ENCODE data around the gene C17orf100.

Gene C17orf100

GRCh38 chr17:6651354-6651918, at the start of gene C17orf100, which contains the start of gene MED31:
C17orf100 (plus strand) TSS chr17:6651762; CDS start chr17:6651914, 152 bp downstream.
MED31 (minus strand) TSS chr17:6651605; CDS start chr17:6651528, 77 bp downstream.
- peak; percentile 90 to 91 for DNase-seq (ENCODE audit: low read depth in 1 of 2, low spot score in 1 of 2)

DNA sequence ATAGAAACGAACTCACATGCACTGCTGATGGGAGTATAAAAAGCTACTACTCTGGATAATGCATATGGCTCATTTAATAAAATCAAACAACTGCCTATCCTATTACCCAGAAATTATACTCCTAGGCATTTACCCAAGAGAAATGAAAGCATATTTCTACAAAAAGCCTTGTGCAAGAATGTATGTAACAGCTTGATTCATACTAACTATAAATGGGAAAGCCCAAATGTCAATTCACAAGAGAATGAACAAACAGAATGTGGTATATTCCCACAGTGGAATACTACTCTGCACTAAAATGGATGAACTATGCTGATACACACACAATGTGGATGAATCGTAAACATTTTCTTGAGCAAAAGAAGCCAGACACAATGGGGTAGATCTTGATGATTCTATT, 49.4 kb upstream of the C17orf100 start:
- no peak for DNase-seq (ENCODE audit: low read depth in 1 of 2, low spot score in 1 of 2)

GRCh38 chr17:6603744-6604325, 47.7 kb upstream of the C17orf100 start:
- DNase-seq (ENCODE audit: low read depth in 1 of 2, low spot score in 1 of 2): no peak

DNA sequence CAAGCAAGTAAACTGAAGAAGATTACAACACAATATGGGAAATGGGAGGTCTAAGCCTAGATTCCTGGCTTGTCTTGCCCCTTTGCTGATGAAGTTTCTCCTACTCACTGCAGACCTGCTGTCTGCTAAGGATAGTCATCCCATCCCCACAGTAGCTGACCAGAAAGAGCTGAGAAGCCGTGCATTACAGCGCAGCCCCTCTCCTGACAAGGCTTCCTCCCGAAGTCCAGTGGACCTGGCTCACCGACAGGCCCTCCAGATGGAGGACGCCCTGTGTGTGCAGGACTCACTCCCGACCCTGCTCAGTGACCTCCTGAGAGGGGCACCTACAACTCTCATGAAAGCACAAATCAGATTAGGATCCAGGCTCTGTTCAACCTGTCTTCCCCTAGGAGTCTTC, 46.4 kb upstream of the C17orf100 start:
- no peak for DNase-seq (ENCODE audit: low read depth in 1 of 2, low spot score in 1 of 2)

GRCh38 chr17:6608321-6608720, 43.2 kb upstream of the C17orf100 start:
- DNase-seq (ENCODE audit: low read depth in 1 of 2, low spot score in 1 of 2): no peak

DNA sequence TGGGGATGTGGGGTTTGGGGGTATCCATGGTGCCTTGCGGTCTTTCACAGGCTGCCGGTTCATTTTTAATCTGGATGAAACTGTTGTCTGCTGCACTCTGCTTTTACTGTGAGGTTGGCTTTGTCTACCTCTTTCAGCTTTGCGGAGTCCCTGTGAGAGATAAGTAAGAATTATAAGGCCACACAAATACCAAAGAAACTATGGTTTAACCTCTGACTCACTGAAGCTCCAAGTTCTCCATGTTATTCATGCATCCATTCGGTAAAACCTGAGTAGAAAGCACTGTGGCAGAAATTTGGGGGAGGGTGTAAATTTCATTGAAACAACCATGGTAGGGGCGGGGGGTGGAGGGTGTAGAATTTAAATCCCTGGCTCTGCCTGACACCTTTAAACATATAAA, 41.6 kb upstream of the C17orf100 start:
- no peak for DNase-seq (ENCODE audit: low read depth in 1 of 2, low spot score in 1 of 2)

- no peak for DNase-seq (ENCODE audit: low read depth in 1 of 2, low spot score in 1 of 2)
Observed at GRCh38 chr17:6611231-6611630, 40.3 kb upstream of the C17orf100 start.

DNA sequence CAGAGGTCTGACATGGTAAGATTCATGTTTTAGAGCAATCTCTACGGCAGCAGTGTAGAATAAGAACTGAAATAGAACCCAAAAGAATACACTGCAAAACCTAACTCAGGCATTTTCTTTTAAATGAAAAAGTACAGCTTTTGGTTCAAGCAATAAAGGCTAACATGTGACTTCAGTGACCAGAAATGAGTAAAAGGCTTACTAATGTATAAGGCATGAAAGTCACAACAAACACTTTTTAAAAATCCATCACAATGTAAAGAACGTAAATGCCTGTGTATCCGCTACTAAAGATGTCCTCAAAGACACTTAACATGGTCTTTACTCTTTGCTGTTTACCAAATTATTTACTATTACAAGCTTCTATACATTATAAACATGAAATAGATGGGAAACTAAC, 27.6 kb upstream of the C17orf100 start:
- no peak for DNase-seq (ENCODE audit: low read depth in 1 of 2, low spot score in 1 of 2)

DNA sequence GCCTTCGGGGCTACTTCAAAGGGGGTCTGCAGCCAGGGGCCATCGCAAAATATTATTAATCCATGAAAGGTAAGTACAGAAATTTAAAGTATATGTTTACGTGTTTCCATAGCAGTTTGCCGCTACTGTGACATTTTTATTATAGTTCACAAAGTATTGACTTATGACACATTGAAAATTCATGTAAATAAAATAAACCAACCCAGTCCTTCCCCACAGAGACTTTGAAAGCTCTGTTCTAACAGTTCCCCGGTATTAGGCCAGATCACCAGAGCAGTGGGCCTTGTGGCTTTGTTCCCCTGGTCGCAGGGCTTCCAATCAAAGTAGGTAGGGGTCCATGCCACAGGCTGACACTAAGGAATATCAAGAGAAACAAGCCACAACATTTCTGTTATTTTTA, 24.9 kb upstream of the C17orf100 start:
- no peak for DNase-seq (ENCODE audit: low read depth in 1 of 2, low spot score in 1 of 2)

GRCh38 chr17:6627019-6627418, 24.5 kb upstream of the C17orf100 start:
- DNase-seq (ENCODE audit: low read depth in 1 of 2, low spot score in 1 of 2): no peak

GRCh38 chr17:6630390-6630789, 21.2 kb upstream of the C17orf100 start:
- DNase-seq (ENCODE audit: low read depth in 1 of 2, low spot score in 1 of 2): no peak

DNA sequence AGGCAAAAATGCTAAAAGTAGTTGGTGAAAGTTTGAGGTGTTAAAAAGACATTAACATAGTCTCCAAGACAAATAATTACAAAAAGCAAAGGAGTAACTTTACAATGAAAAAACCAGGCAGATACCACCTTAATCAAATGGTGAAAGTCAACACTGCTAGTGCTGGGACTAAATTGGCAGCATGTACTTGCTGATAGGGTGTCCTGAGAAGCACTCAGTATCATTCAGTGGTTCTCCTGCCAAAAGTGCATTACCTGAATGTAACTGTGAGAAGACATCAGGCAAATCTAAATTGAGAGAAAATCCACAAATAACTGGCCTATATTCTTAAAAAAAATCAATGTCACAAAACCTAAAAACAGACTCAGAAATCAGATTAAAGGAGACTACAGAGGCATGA, 19.0 kb upstream of the C17orf100 start:
- no peak for DNase-seq (ENCODE audit: low read depth in 1 of 2, low spot score in 1 of 2)

- no peak for DNase-seq (ENCODE audit: low read depth in 1 of 2, low spot score in 1 of 2)
Observed at GRCh38 chr17:6633263-6633662, 18.3 kb upstream of the C17orf100 start.

GRCh38 chr17:6636105-6636504, 15.5 kb upstream of the C17orf100 start:
- DNase-seq (ENCODE audit: low read depth in 1 of 2, low spot score in 1 of 2): no peak

DNA sequence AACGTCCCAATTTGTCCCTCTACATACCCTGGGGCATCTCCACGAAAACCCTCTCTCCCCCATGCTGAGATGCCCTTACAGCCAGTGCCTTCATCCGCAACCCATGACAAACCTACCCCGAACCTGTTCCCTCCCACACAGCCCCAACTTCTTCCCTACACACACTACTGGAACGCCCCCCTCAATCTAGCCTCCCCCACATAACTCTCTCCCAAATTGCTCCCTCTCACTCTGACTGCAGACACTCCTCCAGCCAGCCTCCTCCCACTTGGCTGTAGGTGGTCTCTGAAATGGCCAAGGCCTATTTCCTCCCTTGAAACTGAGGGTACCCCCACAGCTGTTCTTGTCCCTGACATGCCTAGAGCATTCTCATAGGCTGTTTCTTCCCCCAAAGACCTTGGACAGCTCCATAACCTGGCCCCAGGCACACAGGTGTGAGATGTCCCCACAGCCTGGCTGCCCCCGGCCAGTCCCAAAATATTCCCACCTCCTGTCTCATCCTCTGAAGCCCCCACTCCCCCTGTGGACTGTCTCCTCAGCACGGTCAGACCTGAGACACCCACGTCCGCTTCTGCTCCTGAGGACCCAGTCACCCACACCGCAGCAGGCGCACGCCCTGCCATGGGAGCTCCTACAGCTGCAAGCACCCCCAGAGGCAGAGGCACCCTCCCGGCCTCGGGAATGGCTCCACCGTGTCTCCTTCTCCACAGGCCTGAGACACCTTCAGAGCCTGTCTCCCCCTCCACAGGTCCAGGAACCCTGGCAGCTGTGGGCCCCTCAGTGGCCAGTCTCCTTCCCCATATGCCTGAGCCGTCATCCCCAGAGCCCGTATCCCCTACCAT, 14.7 kb upstream of the C17orf100 start:
- DNase-seq (ENCODE audit: low read depth in 1 of 2, low spot score in 1 of 2): no peak

- no peak for DNase-seq (ENCODE audit: low read depth in 1 of 2, low spot score in 1 of 2)
Observed at GRCh38 chr17:6637458-6637840, 14.1 kb upstream of the C17orf100 start.

GRCh38 chr17:6638046-6638908, 13.3 kb upstream of the C17orf100 start:
- DNase-seq (ENCODE audit: low read depth in 1 of 2, low spot score in 1 of 2): no peak

DNA sequence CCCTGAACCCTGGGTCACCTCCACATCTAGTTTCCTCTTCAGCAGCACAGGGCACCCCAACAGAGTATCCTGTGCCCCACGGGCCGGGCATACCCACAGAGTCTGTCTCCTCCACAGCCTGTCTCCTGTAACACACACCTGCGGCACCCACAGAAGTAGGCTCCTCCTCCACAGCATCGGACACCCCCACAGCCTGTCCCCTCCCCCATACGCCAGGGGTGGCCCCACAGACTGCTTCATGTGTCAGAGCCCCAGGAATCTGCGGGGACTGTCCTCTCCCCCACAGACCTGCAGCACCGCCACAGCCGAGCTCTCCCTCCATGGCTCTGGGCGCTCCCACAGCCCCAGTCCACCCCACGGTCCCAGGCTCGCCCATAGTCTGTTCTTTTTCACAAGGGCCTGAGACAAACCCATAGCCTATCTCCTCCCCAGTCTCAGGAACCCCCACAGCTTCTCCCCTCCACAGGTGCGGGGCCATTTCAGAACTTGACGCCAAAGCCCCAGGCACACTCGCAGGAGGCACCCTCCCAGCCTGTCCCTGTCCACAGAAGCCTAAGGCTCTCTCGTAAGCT, 12.5 kb upstream of the C17orf100 start:
- DNase-seq (ENCODE audit: low read depth in 1 of 2, low spot score in 1 of 2): no peak

- DNase-seq (ENCODE audit: low read depth in 1 of 2, low spot score in 1 of 2): no peak
Observed at GRCh38 chr17:6639586-6640535, 11.7 kb upstream of the C17orf100 start.

Data from stimulated activated CD4-positive, alpha-beta T cell treated with anti-CD3 and anti-CD28 coated beads, Interleukin-15, amount 100 ng/mL, for 1 hour (primary cell).